Osteoblast (primary cell): ENCODE measurements around the gene ARMC5. TPM values are rescaled to one million over a fixed set of nuclear protein-coding genes. Genes with fewer than 3 reads are reported as not detected.
"Not testable (repeated sequence)": the region's sequence is repeated elsewhere in the genome, so short reads cannot be mapped to it uniquely, and the experiment has no call there.

Experiments
- DNase-seq: peaks from one replicate; pipeline ENCODE4 v3.0.0; 2011; ENCODE audit warnings: low spot score, mixed read lengths; ENCODE audit not compliant: insufficient read length; ENCODE audit errors: missing footprints
- H2AFZ ChIP-seq: 2 replicates; pipeline ENCODE4 v1.6.0; 2011; ENCODE audit warnings: mild to moderate bottlenecking, low read length
- H3K27ac ChIP-seq: 2 replicates; pipeline ENCODE4 v1.5.1; 2011; ENCODE audit warnings: mild to moderate bottlenecking, low read depth, low read length, moderate library complexity
- H3K27me3 ChIP-seq: 2 replicates; pipeline ENCODE4 v1.6.0; 2012; ENCODE audit warnings: mild to moderate bottlenecking, control low read depth, inconsistent platforms, low read length, moderate library complexity; ENCODE audit not compliant: insufficient read depth
- H3K36me3 ChIP-seq: 2 replicates; pipeline ENCODE4 v1.5.1; 2011; ENCODE audit warnings: mild to moderate bottlenecking, low read length, control low read depth, moderate library complexity; ENCODE audit not compliant: insufficient read depth
- H3K4me1 ChIP-seq: 2 replicates; pipeline ENCODE4 v1.5.1; 2011; ENCODE audit warnings: mild to moderate bottlenecking, low read length, control low read depth, moderate library complexity; ENCODE audit not compliant: insufficient read depth
- H3K4me2 ChIP-seq: 2 replicates; pipeline ENCODE4 v1.6.0; 2011; ENCODE audit warnings: mild to moderate bottlenecking, low read length; ENCODE audit not compliant: insufficient read depth
- H3K4me3 ChIP-seq: fragments of 200-600 bp; sonication (generic); 3 replicates; pipeline ENCODE4 v1.5.1; 2012; ENCODE audit warnings: mild to moderate bottlenecking, low read length, inconsistent platforms; ENCODE audit not compliant: insufficient read depth
- H3K79me2 ChIP-seq: 2 replicates; pipeline ENCODE4 v1.6.0; 2012; ENCODE audit warnings: mild to moderate bottlenecking, low read length, control low read depth, inconsistent platforms; ENCODE audit not compliant: insufficient read depth
- H3K9me3 ChIP-seq: 2 replicates; pipeline ENCODE4 v1.5.1; 2011; ENCODE audit warnings: low read depth, low read length, control low read depth
- H4K20me1 ChIP-seq: 2 replicates; pipeline ENCODE4 v1.6.0; 2012; ENCODE audit warnings: mild to moderate bottlenecking, low read length, control low read depth; ENCODE audit not compliant: insufficient read depth
- total RNA-seq: library from RNA; depleted of rRNA; stranded (reverse); fragments of >200 nt; gene quantifications from 2 replicates; pipeline ENCODE4 v1.2.3, GENCODE V29; 2012
- TF ChIP-seq, protein P1 (sequence below): IDR thresholded peaks from 2 replicates; pipeline ENCODE4 v1.5.1; 2011; ENCODE audit warnings: mild to moderate bottlenecking, low read depth, low read length, moderate library complexity; ENCODE audit errors: extremely low read depth

The ARMC5 gene
- total RNA-seq, 1 donor: 12.7 TPM

GRCh38 chr16:31501966-31502348 is 42.7 kb downstream of the ARMC5 start:
- H2AFZ ChIP-seq: no peak overlapping the region
- H3K4me1 ChIP-seq: peaks cover 16% of the 10 kb centered on the region
- peaks cover 24% of the 10 kb centered on the region for H3K79me2 ChIP-seq
- DNase-seq: no peak
- no peaks in the 10 kb centered on the region for H3K27me3 ChIP-seq
- peaks cover 36% of the 10 kb centered on the region for H3K36me3 ChIP-seq
- no peaks in the 10 kb centered on the region for H3K9me3 ChIP-seq
- H3K4me2 ChIP-seq: no peak overlapping the region
- H3K4me3 ChIP-seq: no peak overlapping the region
- TF ChIP-seq, protein P1, sequence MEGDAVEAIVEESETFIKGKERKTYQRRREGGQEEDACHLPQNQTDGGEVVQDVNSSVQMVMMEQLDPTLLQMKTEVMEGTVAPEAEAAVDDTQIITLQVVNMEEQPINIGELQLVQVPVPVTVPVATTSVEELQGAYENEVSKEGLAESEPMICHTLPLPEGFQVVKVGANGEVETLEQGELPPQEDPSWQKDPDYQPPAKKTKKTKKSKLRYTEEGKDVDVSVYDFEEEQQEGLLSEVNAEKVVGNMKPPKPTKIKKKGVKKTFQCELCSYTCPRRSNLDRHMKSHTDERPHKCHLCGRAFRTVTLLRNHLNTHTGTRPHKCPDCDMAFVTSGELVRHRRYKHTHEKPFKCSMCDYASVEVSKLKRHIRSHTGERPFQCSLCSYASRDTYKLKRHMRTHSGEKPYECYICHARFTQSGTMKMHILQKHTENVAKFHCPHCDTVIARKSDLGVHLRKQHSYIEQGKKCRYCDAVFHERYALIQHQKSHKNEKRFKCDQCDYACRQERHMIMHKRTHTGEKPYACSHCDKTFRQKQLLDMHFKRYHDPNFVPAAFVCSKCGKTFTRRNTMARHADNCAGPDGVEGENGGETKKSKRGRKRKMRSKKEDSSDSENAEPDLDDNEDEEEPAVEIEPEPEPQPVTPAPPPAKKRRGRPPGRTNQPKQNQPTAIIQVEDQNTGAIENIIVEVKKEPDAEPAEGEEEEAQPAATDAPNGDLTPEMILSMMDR: no peak
- peaks cover 13% of the 10 kb centered on the region for H4K20me1 ChIP-seq
- no peak overlapping the region for H3K27ac ChIP-seq

DNA sequence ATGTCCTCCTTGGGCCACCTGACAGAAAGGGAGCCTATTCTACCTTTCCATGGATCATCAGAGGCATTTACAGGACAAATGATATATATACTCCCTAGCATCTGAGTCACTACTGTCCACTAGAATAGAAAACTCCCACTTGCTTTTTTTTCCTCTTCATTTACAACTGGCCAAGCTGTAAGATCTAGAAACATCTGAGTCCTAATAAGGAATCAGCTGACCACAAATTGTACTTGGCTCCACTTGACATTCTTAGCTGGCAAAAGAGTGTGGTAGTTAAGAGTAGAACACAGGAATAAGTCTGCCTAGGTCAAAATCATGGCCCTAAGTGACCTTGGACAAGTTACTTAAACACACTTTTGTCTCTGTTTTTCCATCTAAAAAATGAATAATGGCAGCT is 43.7 kb downstream of the ARMC5 start:
- peak; percentile 87 for DNase-seq

DNA sequence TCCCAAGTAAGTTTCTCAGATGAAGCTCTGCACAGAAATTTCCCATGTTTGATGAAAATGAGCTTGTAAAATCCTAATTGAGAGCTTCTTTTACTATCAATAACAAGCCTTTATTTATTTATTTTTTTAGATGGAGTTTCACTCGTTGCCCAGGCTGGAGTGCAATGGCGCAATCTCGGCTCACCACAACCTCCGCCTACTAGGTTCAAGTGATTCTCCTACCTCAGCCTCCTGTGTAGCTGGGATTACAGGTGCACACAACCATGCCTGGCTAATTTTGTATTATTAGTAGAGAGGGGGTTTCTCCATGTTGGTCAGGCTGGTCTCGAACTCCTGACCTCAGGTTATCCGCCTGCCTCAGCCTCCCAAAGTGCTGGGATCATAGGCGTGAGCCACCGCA is 44.3 kb downstream of the ARMC5 start:
- Histone ChIP-seq H3K36me3 (peaks cover 31% of the 10 kb centered on the region), H4K20me1 (peaks cover 13% of the 10 kb centered on the region), H3K4me1 (peaks cover 23% of the 10 kb centered on the region), H3K79me2 (peaks cover 40% of the 10 kb centered on the region)
- not testable (repeated sequence) for H3K4me3 ChIP-seq, H3K27ac ChIP-seq, DNase-seq, H3K4me2 ChIP-seq, H2AFZ ChIP-seq, H3K9me3 ChIP-seq, H3K27me3 ChIP-seq

More for the DNA sequence above, 43.7 kb downstream of the ARMC5 start:
- Histone ChIP-seq H3K27ac (no peak overlapping the region), H3K9me3 (no peaks in the 10 kb centered on the region), H2AFZ (no peak overlapping the region), H3K4me2 (no peak overlapping the region), H3K27me3 (no peaks in the 10 kb centered on the region), H3K4me1 (peaks cover 23% of the 10 kb centered on the region), H3K79me2 (peaks cover 34% of the 10 kb centered on the region), H3K36me3 (peaks cover 31% of the 10 kb centered on the region), H3K4me3 (no peak overlapping the region), H4K20me1 (peaks cover 13% of the 10 kb centered on the region)
- TF ChIP-seq, protein P1: no peak

DNA sequence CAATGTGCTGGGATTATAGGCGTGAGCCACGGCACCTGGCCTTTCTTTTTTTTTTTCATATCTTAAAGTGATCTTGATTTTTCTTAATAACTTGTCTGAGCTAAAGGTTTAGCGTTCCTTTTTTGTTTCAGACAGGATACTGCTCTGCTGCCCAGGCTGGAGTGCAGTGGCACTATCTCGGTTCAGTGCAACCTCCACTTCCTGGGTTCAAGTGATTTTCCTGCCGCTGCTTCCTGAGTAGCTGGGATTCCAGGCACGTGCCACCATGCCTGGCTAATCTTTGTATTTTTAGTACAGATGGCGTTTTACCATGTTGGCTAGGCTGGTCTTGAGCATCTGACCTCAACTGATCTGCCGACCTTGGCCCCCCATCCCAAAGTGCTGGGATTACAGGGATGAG is 44.9 kb downstream of the ARMC5 start:
- Histone ChIP-seq H3K9me3 (no peaks in the 10 kb centered on the region), H4K20me1 (peaks cover 13% of the 10 kb centered on the region), H2AFZ (no peak overlapping the region), H3K79me2 (peaks cover 44% of the 10 kb centered on the region), H3K4me3 (no peak overlapping the region), H3K4me1 (peaks cover 28% of the 10 kb centered on the region), H3K27ac (no peak overlapping the region), H3K27me3 (no peaks in the 10 kb centered on the region), H3K4me2 (no peak overlapping the region), H3K36me3 (peaks cover 31% of the 10 kb centered on the region)
- no peak for DNase-seq
- TF ChIP-seq, protein P1: no peak

DNA sequence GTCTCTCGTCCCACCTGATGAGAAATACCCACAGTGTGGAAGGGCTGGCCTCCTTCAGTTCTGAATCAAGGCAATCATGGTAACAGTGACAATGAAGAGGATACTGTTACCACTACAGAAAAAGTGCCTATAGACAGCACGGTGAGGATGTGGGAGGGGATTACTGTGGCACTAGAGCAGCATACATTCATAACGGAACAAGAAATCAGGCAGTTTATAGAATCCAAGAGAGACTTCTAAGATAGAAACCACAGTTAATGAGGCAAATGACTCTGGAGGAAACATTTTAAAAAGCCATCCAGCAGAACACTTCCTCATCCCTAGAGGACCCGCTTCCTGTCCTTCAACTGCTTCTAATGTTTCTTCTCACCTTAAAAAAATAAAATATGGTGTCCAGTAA is 46.2 kb downstream of the ARMC5 start:
- no peak overlapping the region for H3K27ac ChIP-seq
- no peaks in the 10 kb centered on the region for H3K27me3 ChIP-seq
- no peak for DNase-seq
- H3K4me3 ChIP-seq: no peak overlapping the region
- no peaks in the 10 kb centered on the region for H3K9me3 ChIP-seq
- peaks cover 32% of the 10 kb centered on the region for H3K4me1 ChIP-seq
- no peak overlapping the region for H3K4me2 ChIP-seq
- TF ChIP-seq, protein P1: no peak
- H3K79me2 ChIP-seq: peaks cover 44% of the 10 kb centered on the region
- peaks cover 9% of the 10 kb centered on the region for H4K20me1 ChIP-seq
- H2AFZ ChIP-seq: no peak overlapping the region
- H3K36me3 ChIP-seq: peaks cover 22% of the 10 kb centered on the region
